GM12878 (cell line): Measurements from ENCODE around the gene RNF130. TPM values are rescaled to one million over a fixed set of nuclear protein-coding genes. Genes with fewer than 3 reads are reported as not detected.

Experiments
- ATAC-seq: fragments of 200-7000 bp; cut with Tn5 transposase; 3 replicates; pipeline ENCODE4 v1.9.1; 2020; ENCODE audit warnings: mild to moderate bottlenecking, moderate library complexity
- BruUV-seq: library from RNA; stranded (reverse); fragments of 400-500 nt; replicated peaks from 2 replicates; lab custom pipeline; 2021; lab: Mats Ljungman, UMichigan
- CTCF ChIA-PET: fragments of 300-600 bp; sonication (Branson Sonifier 250); formaldehyde crosslinking; extraction: SDS; loops from one replicate; lab custom pipeline; 2021; ENCODE audit warnings: inconsistent platforms; lab: Yijun Ruan, JAX
- POLR2A ChIA-PET: fragments of 350-600 bp; formaldehyde crosslinking; extraction: SDS; loops from one replicate; lab custom pipeline; 2021; ENCODE audit warnings: inconsistent platforms; lab: Charles Lee
- RAD21 ChIA-PET: fragments of 300-600 bp; sonication (Branson Sonifier 250); formaldehyde crosslinking; loops from one replicate; lab custom pipeline; 2023; ENCODE audit warnings: antibody characterized with exemption; ENCODE audit not compliant: unreplicated experiment; lab: Charles Lee
- SMC1A ChIA-PET: fragments of 300-600 bp; sonication (Branson Sonifier 250); formaldehyde crosslinking; loops from one replicate; lab custom pipeline; 2023; ENCODE audit not compliant: unreplicated experiment, uncharacterized antibody; lab: Charles Lee
- DNase-seq: peaks from one replicate; pipeline ENCODE4 v3.0.0-alpha.2; 2011; ENCODE audit warnings: low read depth, low spot score
- FAIRE-seq: peaks from 3 replicates; lab custom pipeline; 2011; peaks lifted over from hg19 to GRCh38; lab: Jason Lieb, UNC
- H2AFZ ChIP-seq: 2 replicates; pipeline ENCODE4 v1.6.0; 2011; ENCODE audit warnings: low read depth, low read length, control low read depth; ENCODE audit not compliant: control insufficient read depth
- H3K27ac ChIP-seq: 2 replicates; pipeline ENCODE4 v1.5.1; 2011; ENCODE audit warnings: control low read depth; ENCODE audit not compliant: control insufficient read depth, insufficient read depth
- H3K27me3 ChIP-seq, 2 experiments: replicated peaks in 1 of 2; 2 replicates each; pipeline versions ENCODE4 v1.6.0 to v1.6.1; 2011; ENCODE audit warnings: low read length in 1 of 2; ENCODE audit not compliant: control insufficient read depth in 2 of 2, insufficient read depth in 2 of 2
- H3K36me3 ChIP-seq, 2 experiments: 2 replicates each; pipeline ENCODE4 v1.5.1; 2011; ENCODE audit warnings: low read length in 1 of 2; ENCODE audit not compliant: control insufficient read depth in 2 of 2, insufficient read depth in 2 of 2
- H3K4me1 ChIP-seq: 2 replicates; pipeline ENCODE4 v1.6.1; 2011; ENCODE audit warnings: mild to moderate bottlenecking, low read length, moderate library complexity, mixed read lengths; ENCODE audit not compliant: control insufficient read depth, insufficient read depth
- H3K4me2 ChIP-seq: 2 replicates; pipeline ENCODE4 v1.6.0; 2011; ENCODE audit warnings: control low read depth; ENCODE audit not compliant: control insufficient read depth, insufficient read depth
- H3K4me3 ChIP-seq: fragments of 200-600 bp; sonication (generic); 2 replicates; pipeline ENCODE4 v1.5.1; 2016
- H3K79me2 ChIP-seq: 2 replicates; pipeline ENCODE4 v1.6.0; 2011; ENCODE audit warnings: low read length; ENCODE audit not compliant: control insufficient read depth, insufficient read depth
- H3K9ac ChIP-seq: 2 replicates; pipeline ENCODE4 v1.8.0; 2011; ENCODE audit warnings: low read length, control low read depth, mixed read lengths; ENCODE audit not compliant: control insufficient read depth, insufficient read depth
- H3K9me3 ChIP-seq: replicated peaks from 3 replicates; pipeline ENCODE4 v1.5.1; 2011; ENCODE audit warnings: mild to moderate bottlenecking, low read length; ENCODE audit not compliant: control insufficient read depth, insufficient read depth
- H4K20me1 ChIP-seq: 2 replicates; pipeline ENCODE4 v1.6.0; 2011; ENCODE audit not compliant: control insufficient read depth, insufficient read depth
- HDAC2 ChIP-seq: fragments of 200-600 bp; sonication (generic); IDR thresholded peaks from 2 replicates; pipeline ENCODE4 v1.6.1; 2017
- HDAC6 ChIP-seq: fragments of 200-600 bp; sonication (generic); IDR thresholded peaks from one replicate; pipeline ENCODE4 v1.8.0; 2017; ENCODE audit warnings: antibody characterized with exemption; ENCODE audit not compliant: unreplicated experiment
- MTA2 ChIP-seq: fragments of 450-650 bp; IDR thresholded peaks from 2 replicates; pipeline ENCODE4 v1.6.1; 2016; ENCODE audit warnings: low read depth, mild to moderate bottlenecking, moderate library complexity
- MYB ChIP-seq: fragments of 150-350 bp; IDR thresholded peaks from 2 replicates; pipeline ENCODE4 v1.6.1; 2014; ENCODE audit warnings: mild to moderate bottlenecking, low read depth, low read length, borderline replicate concordance
- NR2F1 ChIP-seq: fragments of 450-650 bp; conservative IDR thresholded peaks from 2 replicates; pipeline ENCODE4 v1.6.1; 2017; ENCODE audit warnings: mild to moderate bottlenecking
- POLR2AphosphoS2 ChIP-seq: IDR thresholded peaks from 2 replicates; pipeline ENCODE4 v1.6.1; 2011; ENCODE audit warnings: low read depth, mild to moderate bottlenecking, low read length, improper control_type of control experiment, moderate library complexity
- POU2F2 ChIP-seq: IDR thresholded peaks from 3 replicates; pipeline ENCODE4 v1.6.1; 2011; ENCODE audit warnings: low read depth, mild to moderate bottlenecking, low read length, borderline replicate concordance
- RUNX3 ChIP-seq: IDR thresholded peaks from 2 replicates; pipeline ENCODE4 v1.6.1; 2012; ENCODE audit warnings: low read length, inconsistent platforms
- SMARCA5 ChIP-seq: fragments of 450-650 bp; IDR thresholded peaks from 2 replicates; pipeline ENCODE4 v1.6.1; 2017; ENCODE audit warnings: mild to moderate bottlenecking
- SMC3 ChIP-seq: IDR thresholded peaks from 2 replicates; pipeline ENCODE4 v1.6.1; 2011; ENCODE audit warnings: low read length, improper control_type of control experiment, borderline replicate concordance
- SRF ChIP-seq, 2 experiments: IDR thresholded peaks; 2 replicates each; pipeline ENCODE4 v1.6.1; 2011; ENCODE audit warnings: low read depth in 2 of 2, low read length in 2 of 2, mild to moderate bottlenecking in 1 of 2, moderate library complexity in 1 of 2
- TARDBP ChIP-seq: IDR thresholded peaks from 2 replicates; pipeline ENCODE4 v1.6.1; 2016; ENCODE audit warnings: borderline replicate concordance
- YBX1 ChIP-seq: fragments of 450-650 bp; IDR thresholded peaks from 2 replicates; pipeline ENCODE4 v1.6.1; 2016; ENCODE audit warnings: antibody characterized with exemption
- ZNF207 ChIP-seq: fragments of 450-650 bp; IDR thresholded peaks from 2 replicates; pipeline ENCODE4 v1.6.1; 2014; ENCODE audit warnings: antibody characterized with exemption, mild to moderate bottlenecking, borderline replicate concordance
- ZNF384 ChIP-seq: IDR thresholded peaks from 2 replicates; pipeline ENCODE4 v1.6.1; 2012; ENCODE audit warnings: low read depth, mild to moderate bottlenecking, low read length, improper control_type of control experiment, borderline replicate concordance
- WGBS: methylation state at CpG from one replicate; pipeline ENCODE4 v1.1.6; 2016; ENCODE audit warnings: low lambda C conversion rate; ENCODE audit not compliant: insufficient replicate concordance, insufficient coverage; ENCODE audit errors: missing lambda C conversion rate; 5-methylcytosine and 5-hydroxymethylcytosine counted together
- in situ Hi-C: fragments of 300-500 bp; cut with MboI; formaldehyde crosslinking; loops from 9 replicates; pipeline ENCODE4 v1.14.3; 2018; ENCODE audit warnings: mixed read lengths
- intact Hi-C: fragments of 100-400 bp; cut with micrococcal nuclease; formaldehyde crosslinking; loops from one replicate; pipeline ENCODE4 v1.14.2; 2022; ENCODE audit not compliant: unreplicated experiment
- polyA plus RNA-seq, 11 experiments: library from polyadenylated mRNA; depleted of rRNA in 4 of 11; unstranded in 6 of 11; stranded (reverse) in 5 of 11; fragments of >200 nt; fragmentation: Nextera tagmentation in 4 of 11; fragmentation: Illumina TruSeq in 1 of 11; extraction: Ambion mirVana in 4 of 11; extraction: Trizol in 1 of 11; gene quantifications; 1 replicate in 1 of 11; 2 replicates in 10 of 11; pipeline versions ENCODE4 v1.2.1 to v1.2.3, GENCODE V29; 2011 to 2016; ENCODE audit warnings: inconsistent platforms in 2 of 11, missing spikeins in 2 of 11, low read depth in 1 of 11
- total RNA-seq, 4 experiments: library from RNA; depleted of rRNA in 3 of 4; stranded (reverse); fragments of >200 nt in 3 of 4; fragmentation: Illumina TruSeq in 1 of 4; extraction: Trizol in 1 of 4; gene quantifications; 2 replicates each; pipeline versions ENCODE4 v1.2.1 to v1.2.3, GENCODE V29; 2013 to 2021
- TF ChIP-seq, protein P1 (sequence below): fragments of 450-650 bp; IDR thresholded peaks from 2 replicates; pipeline ENCODE4 v1.6.1; 2014; ENCODE audit warnings: mild to moderate bottlenecking
- TF ChIP-seq, protein P2 (sequence below): fragments of 450-650 bp; IDR thresholded peaks from 2 replicates; pipeline ENCODE4 v1.6.1; 2017; ENCODE audit warnings: low read depth, mild to moderate bottlenecking, moderate library complexity
- TF ChIP-seq, protein P3 (sequence below): fragments of 450-650 bp; IDR thresholded peaks from 2 replicates; pipeline ENCODE4 v1.6.1; 2017; ENCODE audit warnings: borderline replicate concordance
- TF ChIP-seq, protein P4 (sequence below): IDR thresholded peaks from 2 replicates; pipeline ENCODE4 v1.6.1; 2012; ENCODE audit warnings: low read depth, low read length, improper control_type of control experiment

RNF130 gene
- total and polyA plus RNA-seq, 10 of the 15 experiments (the other 5 are each of a cell fraction or from before 2014, with no cell fraction given) = 0.04 to 0.36 (median 0.11) TPM; not detected in 1

- no peak overlapping the region for H3K9ac ChIP-seq
- H3K79me2 ChIP-seq = no peaks in the 10 kb centered on the region
- no peak overlapping the region for H3K4me3 ChIP-seq
- no peaks in the 10 kb centered on the region for H3K9me3 ChIP-seq
- H2AFZ ChIP-seq = no peak overlapping the region
- FAIRE-seq (no peak), ATAC-seq (no peak), DNase-seq (no peak)
- ChIA-PET POLR2A (no interaction called here), RAD21 (interaction anchor here (1.1 kb wide), 1 partner anchor 99 kb away, joined by 3 read pairs; no protein-coding TSS in a partner anchor), SMC1A (interaction anchor here (1.1 kb wide), 1 partner anchor 11 kb away, joined by 4 read pairs; no protein-coding TSS in a partner anchor), CTCF (interaction anchor here (0.6 to 1.7 kb wide), 3 partner anchors 55 to 173 kb away, joined by 3 read pairs; partner anchors contain the start of gene MRNIP)
- H4K20me1 ChIP-seq = no peaks in the 10 kb centered on the region
- H3K36me3 ChIP-seq = no peaks in the 10 kb centered on the region
- H3K4me2 ChIP-seq = no peak overlapping the region
- no peaks in the 10 kb centered on the region for H3K27me3 ChIP-seq
- peaks cover 7% of the 10 kb centered on the region for H3K4me1 ChIP-seq
- WGBS = 71% methylated on average over 9 of the region's 9 CpGs
- TF ChIP-seq SRF (IDR thresholded peaks at IDR 0.05; ENCODE audit: low read depth in 2 of 2, low read length in 2 of 2) (no peak), RUNX3 (no peak), POU2F2 (no peak), MTA2 (no peak), SMC3 (no peak), SMARCA5 (no peak), MYB (no peak), NR2F1 (no peak), ZNF384 (no peak), TARDBP (no peak), ZNF207 (no peak), HDAC6 (no peak), YBX1 (no peak), POLR2AphosphoS2 (no peak), HDAC2 (no peak)
- TF ChIP-seq, protein P1, sequence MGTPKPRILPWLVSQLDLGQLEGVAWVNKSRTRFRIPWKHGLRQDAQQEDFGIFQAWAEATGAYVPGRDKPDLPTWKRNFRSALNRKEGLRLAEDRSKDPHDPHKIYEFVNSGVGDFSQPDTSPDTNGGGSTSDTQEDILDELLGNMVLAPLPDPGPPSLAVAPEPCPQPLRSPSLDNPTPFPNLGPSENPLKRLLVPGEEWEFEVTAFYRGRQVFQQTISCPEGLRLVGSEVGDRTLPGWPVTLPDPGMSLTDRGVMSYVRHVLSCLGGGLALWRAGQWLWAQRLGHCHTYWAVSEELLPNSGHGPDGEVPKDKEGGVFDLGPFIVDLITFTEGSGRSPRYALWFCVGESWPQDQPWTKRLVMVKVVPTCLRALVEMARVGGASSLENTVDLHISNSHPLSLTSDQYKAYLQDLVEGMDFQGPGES = no peak
- TF ChIP-seq, protein P2, sequence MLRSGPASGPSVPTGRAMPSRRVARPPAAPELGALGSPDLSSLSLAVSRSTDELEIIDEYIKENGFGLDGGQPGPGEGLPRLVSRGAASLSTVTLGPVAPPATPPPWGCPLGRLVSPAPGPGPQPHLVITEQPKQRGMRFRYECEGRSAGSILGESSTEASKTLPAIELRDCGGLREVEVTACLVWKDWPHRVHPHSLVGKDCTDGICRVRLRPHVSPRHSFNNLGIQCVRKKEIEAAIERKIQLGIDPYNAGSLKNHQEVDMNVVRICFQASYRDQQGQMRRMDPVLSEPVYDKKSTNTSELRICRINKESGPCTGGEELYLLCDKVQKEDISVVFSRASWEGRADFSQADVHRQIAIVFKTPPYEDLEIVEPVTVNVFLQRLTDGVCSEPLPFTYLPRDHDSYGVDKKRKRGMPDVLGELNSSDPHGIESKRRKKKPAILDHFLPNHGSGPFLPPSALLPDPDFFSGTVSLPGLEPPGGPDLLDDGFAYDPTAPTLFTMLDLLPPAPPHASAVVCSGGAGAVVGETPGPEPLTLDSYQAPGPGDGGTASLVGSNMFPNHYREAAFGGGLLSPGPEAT = no peak
- TF ChIP-seq, protein P3, sequence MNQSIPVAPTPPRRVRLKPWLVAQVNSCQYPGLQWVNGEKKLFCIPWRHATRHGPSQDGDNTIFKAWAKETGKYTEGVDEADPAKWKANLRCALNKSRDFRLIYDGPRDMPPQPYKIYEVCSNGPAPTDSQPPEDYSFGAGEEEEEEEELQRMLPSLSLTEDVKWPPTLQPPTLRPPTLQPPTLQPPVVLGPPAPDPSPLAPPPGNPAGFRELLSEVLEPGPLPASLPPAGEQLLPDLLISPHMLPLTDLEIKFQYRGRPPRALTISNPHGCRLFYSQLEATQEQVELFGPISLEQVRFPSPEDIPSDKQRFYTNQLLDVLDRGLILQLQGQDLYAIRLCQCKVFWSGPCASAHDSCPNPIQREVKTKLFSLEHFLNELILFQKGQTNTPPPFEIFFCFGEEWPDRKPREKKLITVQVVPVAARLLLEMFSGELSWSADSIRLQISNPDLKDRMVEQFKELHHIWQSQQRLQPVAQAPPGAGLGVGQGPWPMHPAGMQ = no peak
- TF ChIP-seq, protein P4, sequence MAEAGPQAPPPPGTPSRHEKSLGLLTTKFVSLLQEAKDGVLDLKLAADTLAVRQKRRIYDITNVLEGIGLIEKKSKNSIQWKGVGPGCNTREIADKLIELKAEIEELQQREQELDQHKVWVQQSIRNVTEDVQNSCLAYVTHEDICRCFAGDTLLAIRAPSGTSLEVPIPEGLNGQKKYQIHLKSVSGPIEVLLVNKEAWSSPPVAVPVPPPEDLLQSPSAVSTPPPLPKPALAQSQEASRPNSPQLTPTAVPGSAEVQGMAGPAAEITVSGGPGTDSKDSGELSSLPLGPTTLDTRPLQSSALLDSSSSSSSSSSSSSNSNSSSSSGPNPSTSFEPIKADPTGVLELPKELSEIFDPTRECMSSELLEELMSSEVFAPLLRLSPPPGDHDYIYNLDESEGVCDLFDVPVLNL = no peak
- no TSS peak for BruUV-seq
- H3K27ac ChIP-seq = no peak overlapping the region
- intact Hi-C loops = no loop called here
- in situ Hi-C loops = loop anchor here (5.0 kb wide), 1 partner anchor 111 kb away; no protein-coding TSS in a partner anchor
Observed at GRCh38 chr5:179913461-179913860, 158.1 kb downstream of the RNF130 start.
